NT2/D1 (cell line): ENCODE results near the gene FAM234B.

Experiments
- DNase-seq: peaks from one replicate; pipeline ENCODE4 v3.0.0-alpha.2; 2011; ENCODE audit warnings: low read depth, low spot score
- H3K27me3 ChIP-seq: 2 replicates; pipeline ENCODE4 v1.6.0; 2011; ENCODE audit warnings: mild to moderate bottlenecking; ENCODE audit not compliant: insufficient read length, insufficient read depth
- H3K36me3 ChIP-seq: 2 replicates; pipeline ENCODE4 v1.6.1; 2011; ENCODE audit warnings: mild to moderate bottlenecking, low read length, mixed read lengths; ENCODE audit not compliant: insufficient read depth, insufficient read length
- H3K4me1 ChIP-seq: 2 replicates; pipeline ENCODE4 v1.5.1; 2011; ENCODE audit not compliant: insufficient read depth, insufficient read length
- H3K4me3 ChIP-seq: 2 replicates; pipeline ENCODE4 v1.5.1; 2011; ENCODE audit warnings: low read depth; ENCODE audit not compliant: insufficient read length
- H3K9ac ChIP-seq: 2 replicates; pipeline ENCODE4 v1.6.0; 2011; ENCODE audit warnings: low read depth; ENCODE audit not compliant: insufficient read length
- H3K9me3 ChIP-seq: 2 replicates; pipeline ENCODE4 v1.5.1; 2011; ENCODE audit warnings: mild to moderate bottlenecking, low read length; ENCODE audit not compliant: insufficient read depth
- SUZ12 ChIP-seq: IDR thresholded peaks from 2 replicates; pipeline ENCODE4 v1.6.1; 2011; ENCODE audit not compliant: insufficient read length, insufficient read depth; ENCODE audit errors: extremely low read depth
- YY1 ChIP-seq: IDR thresholded peaks from 2 replicates; pipeline ENCODE4 v1.6.1; 2011; ENCODE audit not compliant: insufficient read length, insufficient read depth
- ZNF274 ChIP-seq: IDR thresholded peaks from 2 replicates; pipeline ENCODE4 v1.6.1; 2011; ENCODE audit warnings: mild to moderate bottlenecking, low read depth, low read length

FAM234B gene, protein sequence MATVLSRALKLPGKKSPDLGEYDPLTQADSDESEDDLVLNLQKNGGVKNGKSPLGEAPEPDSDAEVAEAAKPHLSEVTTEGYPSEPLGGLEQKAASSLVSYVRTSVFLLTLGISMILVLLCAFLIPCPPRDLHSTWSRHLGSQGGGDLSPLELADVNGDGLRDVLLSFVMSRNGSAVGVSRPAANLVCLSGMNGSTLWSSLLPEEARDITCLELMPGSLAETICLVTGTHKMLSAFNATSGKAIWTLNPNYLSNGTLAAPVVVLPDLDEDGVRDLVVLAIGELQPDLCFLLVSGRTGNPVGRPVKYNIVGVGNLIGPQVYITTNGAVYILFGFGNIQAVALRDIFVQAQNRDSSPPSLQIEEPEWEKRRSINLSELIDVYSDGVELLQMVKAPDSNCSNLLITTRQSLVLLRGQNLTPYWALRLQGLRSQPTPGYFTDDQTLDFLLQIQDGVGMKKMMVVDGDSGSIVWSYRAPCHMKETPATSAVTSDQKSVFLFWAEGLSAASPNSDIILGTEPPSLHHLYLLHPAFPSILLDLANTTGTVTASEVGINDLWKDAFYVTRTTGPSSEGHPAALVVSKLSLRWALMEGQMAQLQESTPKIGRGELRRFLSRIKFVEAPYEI

DNA sequence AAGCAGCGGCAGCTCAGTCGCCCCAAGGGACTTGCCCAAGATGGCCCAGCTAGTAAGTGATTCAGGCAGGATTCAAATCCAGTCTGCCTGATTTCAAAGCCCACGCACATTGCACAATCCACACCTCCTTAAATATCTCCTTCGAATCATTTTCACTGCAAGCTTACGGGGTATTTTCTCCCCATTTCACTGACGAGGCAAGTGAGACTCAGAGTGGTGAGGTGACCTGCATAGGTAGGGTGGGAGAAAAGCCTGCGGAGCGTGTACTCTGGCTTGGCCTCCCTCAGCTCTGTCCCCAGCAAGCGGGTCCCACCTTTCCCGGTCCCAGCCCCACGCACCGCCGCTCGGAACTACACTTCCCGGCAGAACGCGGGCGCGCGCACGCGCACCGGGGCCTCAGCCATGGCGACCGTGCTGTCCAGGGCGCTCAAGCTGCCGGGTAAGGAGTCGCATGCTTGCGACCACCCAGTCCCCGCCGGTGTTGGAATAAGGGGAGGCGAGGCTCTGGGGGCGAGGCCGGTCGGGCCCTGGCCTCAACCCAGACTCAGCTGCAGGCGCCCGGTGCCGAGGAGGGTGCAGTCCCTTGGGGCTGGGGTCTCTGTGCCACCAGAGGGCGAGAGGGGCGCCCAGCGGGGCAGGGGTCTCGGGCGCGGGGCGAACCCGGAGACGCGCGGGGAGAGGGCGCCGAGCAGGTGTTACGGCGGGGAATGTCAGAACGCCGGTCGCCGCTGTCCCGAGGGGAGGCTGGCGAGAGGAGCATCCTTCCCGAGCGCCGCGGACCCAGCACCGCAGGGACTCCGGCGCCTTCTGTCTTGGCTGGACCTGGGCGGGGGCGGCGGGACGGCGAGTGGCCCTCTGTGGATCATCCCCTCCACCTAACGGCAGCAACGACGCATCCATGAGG, at the start of gene FAM234B:
TSS of gene FAM234B (plus strand) at position 380 of the 904 bp plus-strand sequence. CDS start at position 403, 23 bp downstream.
- peak; percentile 84 for DNase-seq
- Histone ChIP-seq H3K9ac (peak within 1 kb of the TSS; percentile 93), H3K4me1 (peaks cover 6% of the 10 kb centered on the region), H3K9me3 (0 out of 2 replicates have a peak, but pooled peaks cover 7% of the 10 kb centered on the region), H3K36me3 (no peaks in the 10 kb centered on the region), H3K4me3 (peak within 1 kb of the TSS; percentile 92), H3K27me3 (peaks cover 10% of the 10 kb centered on the region)
- TF ChIP-seq ZNF274: no peak
- peak; percentile 89 for TF ChIP-seq YY1

DNA sequence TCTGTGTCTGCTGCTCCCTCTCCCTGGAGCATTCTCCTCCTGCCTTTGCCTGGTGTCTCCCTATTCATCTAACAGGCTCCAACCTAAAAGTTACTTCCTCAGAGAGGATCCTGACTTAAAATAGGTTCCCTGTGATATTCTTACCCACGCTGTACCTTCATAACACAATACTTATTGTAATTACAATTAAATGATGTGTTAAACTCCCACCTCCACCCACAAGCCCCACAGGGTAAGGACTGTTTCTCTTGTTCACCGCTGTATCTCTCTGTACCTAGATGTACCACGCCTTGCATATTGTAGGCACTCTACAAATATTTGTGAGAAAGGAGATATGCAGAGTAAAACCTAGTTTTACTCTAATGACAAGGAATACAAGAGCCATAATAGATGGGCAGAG, 49.1 kb upstream of the FAM234B start:
- DNase-seq: no peak
- Histone ChIP-seq H3K36me3 (peaks cover 12% of the 10 kb centered on the region), H3K27me3 (no peaks in the 10 kb centered on the region), H3K9ac (no peak overlapping the region), H3K4me3 (no peak overlapping the region), H3K4me1 (no peaks in the 10 kb centered on the region), H3K9me3 (no peaks in the 10 kb centered on the region)
- TF ChIP-seq ZNF274: no peak

DNA sequence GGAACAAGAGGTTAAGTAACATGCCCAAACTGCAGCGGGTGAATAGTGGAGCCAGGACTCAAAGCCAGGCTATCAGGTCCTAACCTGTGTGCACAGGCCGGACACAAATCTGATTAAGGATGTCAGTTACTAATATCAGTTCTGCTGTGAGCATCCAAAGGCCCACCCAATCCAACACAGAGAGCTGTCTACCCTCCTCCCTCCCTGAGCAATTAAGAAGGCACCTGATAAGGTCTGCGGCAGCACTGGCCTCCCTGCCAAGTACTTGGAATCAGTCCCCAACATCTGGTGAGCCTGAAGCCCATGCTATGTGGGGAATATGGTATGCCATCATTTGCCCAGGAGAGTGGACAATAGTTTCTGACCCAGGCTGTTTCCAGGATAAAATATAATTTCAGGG, 48.0 kb upstream of the FAM234B start:
- H3K9ac ChIP-seq: no peak overlapping the region
- no peak for DNase-seq
- H3K4me3 ChIP-seq: no peak overlapping the region
- no peaks in the 10 kb centered on the region for H3K9me3 ChIP-seq
- H3K27me3 ChIP-seq: no peaks in the 10 kb centered on the region
- H3K4me1 ChIP-seq: no peaks in the 10 kb centered on the region
- H3K36me3 ChIP-seq: peaks cover 12% of the 10 kb centered on the region
- TF ChIP-seq ZNF274 (no peak), YY1 (no peak), SUZ12 (no peak)

DNA sequence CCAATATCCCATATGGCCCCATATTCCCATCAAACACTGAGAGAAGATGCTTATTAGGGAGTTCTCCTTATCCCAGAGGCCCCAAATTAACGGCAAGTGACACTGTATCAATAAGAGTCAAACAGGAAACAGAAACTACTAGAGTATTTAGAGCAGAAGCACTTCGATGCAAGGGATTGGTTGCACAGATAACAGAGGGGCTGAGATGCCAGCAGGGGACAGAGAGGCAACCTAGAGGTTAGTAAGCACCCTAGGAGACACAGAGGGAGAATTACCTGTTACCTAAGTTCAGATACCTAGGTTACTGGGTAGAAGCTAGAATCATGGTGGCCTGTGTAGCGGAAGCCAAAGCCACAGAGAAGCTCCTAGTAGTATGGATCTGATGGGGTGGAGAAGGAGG, 47.0 kb upstream of the FAM234B start:
- Histone ChIP-seq H3K4me3 (no peak overlapping the region), H3K9ac (no peak overlapping the region), H3K9me3 (no peaks in the 10 kb centered on the region), H3K27me3 (peaks cover 8% of the 10 kb centered on the region), H3K36me3 (peaks cover 12% of the 10 kb centered on the region), H3K4me1 (no peaks in the 10 kb centered on the region)
- no peak for DNase-seq
- TF ChIP-seq ZNF274 (no peak), SUZ12 (no peak), YY1 (no peak)

DNA sequence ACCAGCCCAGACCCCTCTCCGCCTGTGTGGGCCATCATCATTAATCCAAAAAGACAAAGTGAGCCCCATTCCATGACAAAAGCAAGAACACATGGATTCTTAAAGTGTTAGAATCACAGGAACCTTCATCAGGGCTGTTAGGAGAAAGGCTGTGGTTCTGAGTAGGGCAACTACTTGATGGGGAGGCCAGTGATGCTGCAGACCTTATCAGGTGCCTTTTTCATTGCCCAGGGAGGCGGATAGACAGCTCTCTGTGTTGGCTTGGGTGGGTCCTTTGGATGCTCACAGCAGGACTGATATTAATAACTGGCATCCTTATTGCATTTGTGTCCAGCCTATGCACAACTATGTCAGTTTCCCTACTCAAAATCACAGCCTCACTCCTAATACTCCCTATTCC, 46.4 kb upstream of the FAM234B start:
- DNase-seq: no peak
- Histone ChIP-seq H3K36me3 (peaks cover 12% of the 10 kb centered on the region), H3K4me3 (no peak overlapping the region), H3K9ac (no peak overlapping the region), H3K27me3 (peaks cover 14% of the 10 kb centered on the region), H3K9me3 (no peaks in the 10 kb centered on the region), H3K4me1 (no peaks in the 10 kb centered on the region)
- TF ChIP-seq YY1: no peak
- TF ChIP-seq SUZ12: no peak
- no peak for TF ChIP-seq ZNF274

DNA sequence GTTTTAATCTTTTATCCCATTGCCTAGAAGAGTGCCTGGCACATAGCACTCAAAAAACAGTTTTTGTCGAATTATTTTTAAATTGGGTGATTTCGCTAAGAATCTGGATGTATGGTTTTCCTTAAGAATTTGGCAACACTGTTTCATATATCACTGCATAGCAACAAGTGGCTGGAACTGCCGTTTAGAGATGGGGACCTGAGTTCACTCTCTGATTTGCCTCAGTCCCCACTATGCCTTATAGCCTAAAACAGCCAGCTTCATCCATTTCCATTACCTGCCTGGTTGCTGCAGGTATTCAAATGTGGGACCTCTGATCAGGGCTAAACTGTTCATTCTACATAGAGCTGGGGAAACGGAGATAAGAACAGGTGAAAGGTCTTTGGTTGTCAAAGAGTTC, 45.9 kb upstream of the FAM234B start:
- Histone ChIP-seq H3K27me3 (peaks cover 19% of the 10 kb centered on the region), H3K9ac (no peak overlapping the region), H3K4me3 (no peak overlapping the region), H3K9me3 (no peaks in the 10 kb centered on the region), H3K4me1 (no peaks in the 10 kb centered on the region), H3K36me3 (peaks cover 12% of the 10 kb centered on the region)
- TF ChIP-seq YY1 (no peak), ZNF274 (no peak), SUZ12 (no peak)
- DNase-seq: no peak
